HepG2 (cell line): ENCODE measurements around the gene NGRN. TPM values are rescaled to one million over a fixed set of nuclear protein-coding genes. Genes with fewer than 3 reads are reported as not detected.

ENCODE experiments used
- ATAC-seq: fragments of 200-7000 bp; cut with Tn5 transposase; 3 replicates; pipeline ENCODE4 v1.9.1; 2020; ENCODE audit warnings: mild to moderate bottlenecking, moderate library complexity
- BruUV-seq: library from RNA; stranded (reverse); fragments of 400-500 nt; replicated peaks from 2 replicates; lab custom pipeline; 2021; lab: Mats Ljungman, UMichigan
- CTCF ChIA-PET: fragments of 300-600 bp; formaldehyde crosslinking; extraction: SDS; loops from one replicate; lab custom pipeline; 2021; ENCODE audit warnings: low total read pairs, inconsistent platforms, low intra/inter-chr PET ratio; lab: Yijun Ruan, JAX
- POLR2A ChIA-PET: fragments of 350-600 bp; sonication (Branson Sonifier 250); formaldehyde crosslinking; loops from one replicate; lab custom pipeline; 2020; ENCODE audit warnings: antibody characterized with exemption, inconsistent platforms; lab: Yijun Ruan, JAX
- DNase-seq: peaks from one replicate; pipeline ENCODE4 v3.0.0-alpha.2; 2015; ENCODE audit warnings: low spot score
- FAIRE-seq: peaks from 3 replicates; lab custom pipeline; 2011; peaks lifted over from hg19 to GRCh38; lab: Jason Lieb, UNC
- H2AFZ ChIP-seq: one replicate; pipeline ENCODE4 v1.6.1; 2011; ENCODE audit warnings: low read length, inconsistent platforms
- H3K27ac ChIP-seq: fragments of 300-600 bp; 3 replicates; pipeline ENCODE4 v1.8.0; 2011; ENCODE audit warnings: mixed run types, mild to moderate bottlenecking, mixed read lengths, low read length, inconsistent platforms; ENCODE audit not compliant: insufficient read depth; ENCODE audit errors: extremely low read length
- H3K27me3 ChIP-seq, 2 experiments: fragments of 200-600 bp in 1 of 2; 2 replicates in 1 of 2; 3 replicates in 1 of 2; pipeline versions ENCODE4 v1.6.0 to v1.8.0; 2011; ENCODE audit warnings: low read length in 2 of 2, mild to moderate bottlenecking in 2 of 2, moderate library complexity in 2 of 2, inconsistent platforms in 1 of 2; ENCODE audit not compliant: insufficient read depth in 2 of 2, control insufficient read depth in 1 of 2
- H3K36me3 ChIP-seq, 2 experiments: fragments of 200-600 bp in 1 of 2; replicated peaks in 1 of 2; 2 replicates in 1 of 2; 3 replicates in 1 of 2; pipeline versions ENCODE4 v1.5.1 to v1.8.0; 2011; ENCODE audit warnings: low read length in 2 of 2, inconsistent platforms in 1 of 2; ENCODE audit not compliant: insufficient read depth in 2 of 2, control insufficient read depth in 1 of 2
- H3K4me1 ChIP-seq: 2 replicates; pipeline ENCODE4 v1.5.1; 2012; ENCODE audit warnings: low read length, inconsistent platforms; ENCODE audit not compliant: insufficient read depth
- H3K4me2 ChIP-seq: 2 replicates; pipeline ENCODE4 v1.6.0; 2011; ENCODE audit warnings: low read depth, low read length, inconsistent platforms
- H3K4me3 ChIP-seq, 3 experiments: fragments of 200-600 bp in 1 of 3; sonication (generic), shearing (Covaris generic) in 1 of 3; replicated peaks in 1 of 3; 2 replicates each; pipeline ENCODE4 v1.5.1; 2011 to 2016; ENCODE audit warnings: low read length in 3 of 3, inconsistent platforms in 2 of 3, low read depth in 2 of 3, mild to moderate bottlenecking in 2 of 3, control low read depth in 1 of 3, mixed read lengths in 1 of 3; ENCODE audit not compliant: insufficient read depth in 1 of 3
- H3K79me2 ChIP-seq: one replicate; pipeline ENCODE4 v1.6.1; 2011; ENCODE audit warnings: low read length, inconsistent platforms; ENCODE audit not compliant: insufficient read depth
- H3K9ac ChIP-seq: 2 replicates; pipeline ENCODE4 v1.6.0; 2011; ENCODE audit warnings: mild to moderate bottlenecking, low read depth, low read length, inconsistent platforms; ENCODE audit not compliant: insufficient read depth
- H3K9me3 ChIP-seq: 2 replicates; pipeline ENCODE4 v1.5.1; 2012; ENCODE audit warnings: mild to moderate bottlenecking, low read length
- H4K20me1 ChIP-seq: 2 replicates; pipeline ENCODE4 v1.6.0; 2011; ENCODE audit warnings: inconsistent platforms, mild to moderate bottlenecking, low read length, moderate library complexity; ENCODE audit not compliant: insufficient read depth
- ARID2 ChIP-seq: sonication (generic); formaldehyde crosslinking; IDR thresholded peaks from 2 replicates; pipeline ENCODE4 v1.8.1; 2022; ENCODE audit warnings: mild to moderate bottlenecking, missing genetic modification reagents, borderline replicate concordance
- ATF5 ChIP-seq: sonication (generic); formaldehyde crosslinking; IDR thresholded peaks from 2 replicates; pipeline ENCODE4 v1.4.0; 2020; ENCODE audit warnings: mild to moderate bottlenecking, low read depth, missing genetic modification reagents
- NFYB ChIP-seq: sonication (generic); formaldehyde crosslinking; IDR thresholded peaks from 2 replicates; pipeline ENCODE4 v1.4.0; 2020; ENCODE audit warnings: missing genetic modification reagents
- NFYC ChIP-seq: IDR thresholded peaks from 2 replicates; pipeline ENCODE4 v1.6.1; 2016; ENCODE audit warnings: missing genetic modification reagents, missing compliant biosample characterization
- NRL ChIP-seq: sonication (generic); formaldehyde crosslinking; IDR thresholded peaks from 2 replicates; pipeline ENCODE4 v1.5.0; 2020; ENCODE audit warnings: missing genetic modification reagents, mild to moderate bottlenecking, moderate library complexity, borderline replicate concordance
- STAG1 ChIP-seq: sonication (generic); formaldehyde crosslinking; IDR thresholded peaks from 2 replicates; pipeline ENCODE4 v1.4.0; 2020; ENCODE audit warnings: missing genetic modification reagents
- ZNF234 ChIP-seq: sonication (generic); formaldehyde crosslinking; conservative IDR thresholded peaks from 2 replicates; pipeline ENCODE4 v1.5.1; 2020; ENCODE audit warnings: mild to moderate bottlenecking, missing genetic modification reagents
- WGBS: methylation state at CpG from one replicate; pipeline ENCODE4 v1.1.6; 2017; ENCODE audit warnings: low lambda C conversion rate; 5-methylcytosine and 5-hydroxymethylcytosine counted together
- in situ Hi-C: cut with HindIII; loops from 2 replicates; pipeline ENCODE4 v1.10.0; 2017; ENCODE audit warnings: low pct_unique_long_range_greater_than_20kb; ENCODE audit not compliant: extremely low pct_ligation_motif_present
- intact Hi-C: fragments of 100-400 bp; cut with micrococcal nuclease; formaldehyde crosslinking; loops from one replicate; pipeline ENCODE4 v1.10.0; 2022; ENCODE audit not compliant: unreplicated experiment
- polyA plus RNA-seq, 8 experiments: library from polyadenylated mRNA; depleted of rRNA in 3 of 8; stranded (reverse) in 7 of 8; unstranded in 1 of 8; fragments of >200 nt; fragmentation: Illumina TruSeq in 4 of 8; extraction: Trizol in 4 of 8; gene quantifications; 2 replicates each; pipeline versions ENCODE4 v1.2.1 to v1.2.3, GENCODE V29; 2011 to 2016; ENCODE audit warnings: low read depth in 4 of 8, missing spikeins in 1 of 8, mixed read lengths in 1 of 8; ENCODE audit not compliant: insufficient read depth in 1 of 8
- total RNA-seq, 5 experiments: library from RNA; depleted of rRNA; stranded (reverse); fragments of >200 nt; fragmentation: Illumina TruSeq; extraction: Trizol; gene quantifications; 2 replicates each; pipeline ENCODE4 v1.2.3, GENCODE V29; 2016; ENCODE audit warnings: low read depth in 1 of 5
- TF ChIP-seq, protein P1 (sequence below): sonication (generic); formaldehyde crosslinking; IDR thresholded peaks from 2 replicates; pipeline ENCODE4 v1.5.0; 2020; ENCODE audit warnings: mild to moderate bottlenecking, missing genetic modification reagents, moderate library complexity

NGRN gene
- total and polyA plus RNA-seq, 2 of the 13 experiments (the other 11 are each of a cell fraction or from before 2014, with no cell fraction given), result 39.8 to 63.7 TPM

DNA sequence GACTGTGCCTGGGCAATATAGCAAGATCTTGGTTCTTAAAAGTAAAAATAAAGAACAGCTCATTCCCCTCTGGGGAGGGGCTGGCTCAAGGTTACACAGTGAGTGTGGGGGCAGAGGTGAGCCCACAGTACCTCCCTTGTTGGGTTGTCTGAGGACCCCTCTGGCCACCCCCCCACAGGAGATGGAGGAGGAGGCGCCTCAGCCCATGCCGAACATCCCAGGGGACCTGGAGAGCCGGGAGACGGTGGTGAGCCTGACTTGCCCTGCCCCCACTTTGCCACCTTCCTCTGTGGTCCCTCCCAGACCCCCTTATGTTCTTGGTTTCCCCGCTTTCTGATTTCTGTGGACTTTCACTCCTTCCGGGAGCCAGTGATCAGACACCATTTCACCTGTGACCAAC, 28.7 kb downstream of the NGRN start (continued):
- TF ChIP-seq NFYC, result no peak

GRCh38 chr15:90294601-90295269, 29.3 kb downstream of the NGRN start:
- Histone ChIP-seq H3K36me3 (no peaks in the 10 kb centered on the region), H3K9ac (no peak overlapping the region), H3K4me1 (peaks cover 11% of the 10 kb centered on the region), H3K4me2 (no peak overlapping the region), H3K4me3 (no peak overlapping the region), H3K79me2 (no peaks in the 10 kb centered on the region), H3K27me3 (no peaks in the 10 kb centered on the region; a peak in 1 of 5 replicates), H2AFZ (no peak overlapping the region), H3K9me3 (no peaks in the 10 kb centered on the region), H4K20me1 (no peaks in the 10 kb centered on the region), H3K27ac (no peak overlapping the region)
- intact Hi-C loops (no loop called here), in situ Hi-C loops (no loop called here)
- 15% methylated on average over 16 of the region's 16 CpGs for WGBS
- DNase-seq (no peak), FAIRE-seq (no peak), ATAC-seq (peak; percentile 79)
- peak; percentile 39 for TF ChIP-seq STAG1
- TF ChIP-seq ATF5 (CRISPR knock-in tag), result no peak
- TF ChIP-seq, protein P1, sequence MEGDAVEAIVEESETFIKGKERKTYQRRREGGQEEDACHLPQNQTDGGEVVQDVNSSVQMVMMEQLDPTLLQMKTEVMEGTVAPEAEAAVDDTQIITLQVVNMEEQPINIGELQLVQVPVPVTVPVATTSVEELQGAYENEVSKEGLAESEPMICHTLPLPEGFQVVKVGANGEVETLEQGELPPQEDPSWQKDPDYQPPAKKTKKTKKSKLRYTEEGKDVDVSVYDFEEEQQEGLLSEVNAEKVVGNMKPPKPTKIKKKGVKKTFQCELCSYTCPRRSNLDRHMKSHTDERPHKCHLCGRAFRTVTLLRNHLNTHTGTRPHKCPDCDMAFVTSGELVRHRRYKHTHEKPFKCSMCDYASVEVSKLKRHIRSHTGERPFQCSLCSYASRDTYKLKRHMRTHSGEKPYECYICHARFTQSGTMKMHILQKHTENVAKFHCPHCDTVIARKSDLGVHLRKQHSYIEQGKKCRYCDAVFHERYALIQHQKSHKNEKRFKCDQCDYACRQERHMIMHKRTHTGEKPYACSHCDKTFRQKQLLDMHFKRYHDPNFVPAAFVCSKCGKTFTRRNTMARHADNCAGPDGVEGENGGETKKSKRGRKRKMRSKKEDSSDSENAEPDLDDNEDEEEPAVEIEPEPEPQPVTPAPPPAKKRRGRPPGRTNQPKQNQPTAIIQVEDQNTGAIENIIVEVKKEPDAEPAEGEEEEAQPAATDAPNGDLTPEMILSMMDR, result peak; percentile 50
- no peak for TF ChIP-seq ARID2
- no peak for TF ChIP-seq NFYB (CRISPR knock-in tag)
- no peak for TF ChIP-seq ZNF234
- no peak for TF ChIP-seq NRL (CRISPR knock-in tag)
- CTCF ChIA-PET, result no interaction called here
- POLR2A ChIA-PET, result no interaction called here
- no TSS peak for BruUV-seq
